Spleen (tissue), 11 donors: ENCODE results near the gene COLGALT1. TPM values are rescaled to one million over a fixed set of nuclear protein-coding genes. Genes with fewer than 3 reads are reported as not detected.

Source experiments
- DNase-seq: peaks from one replicate; pipeline ENCODE4 v3.0.0-alpha.2; 2020
- H3K27ac ChIP-seq, 8 donors: fragments of 200-600 bp; sonication (generic) in 7 of 8; 1 replicate in 4 of 8; 2 replicates in 4 of 8; pipeline versions ENCODE4 v1.5.0 to v1.8.0; 2016 to 2021; ENCODE audit warnings: inconsistent platforms in 4 of 8, mild to moderate bottlenecking in 4 of 8, moderate library complexity in 1 of 8
- H3K27me3 ChIP-seq, 7 donors: fragments of 200-600 bp; sonication (generic) in 6 of 7; replicated peaks in 1 of 7; 1 replicate in 4 of 7; 2 replicates in 3 of 7; pipeline versions ENCODE4 v1.5.0 to v1.8.0; 2016 to 2021; ENCODE audit warnings: inconsistent platforms in 3 of 7, mild to moderate bottlenecking in 1 of 7
- H3K36me3 ChIP-seq, 6 donors: fragments of 200-600 bp; sonication (generic) in 5 of 6; 1 replicate in 4 of 6; 2 replicates in 2 of 6; pipeline versions ENCODE4 v1.5.0 to v1.8.0; 2016 to 2021; ENCODE audit warnings: inconsistent platforms in 2 of 6
- H3K4me1 ChIP-seq, 6 donors: fragments of 200-600 bp; sonication (generic) in 5 of 6; 1 replicate in 3 of 6; 2 replicates in 3 of 6; pipeline versions ENCODE4 v1.5.0 to v1.8.0; 2016 to 2021; ENCODE audit warnings: inconsistent platforms in 3 of 6
- H3K4me3 ChIP-seq, 8 donors: fragments of 200-600 bp; sonication (generic) in 7 of 8; 1 replicate in 4 of 8; 2 replicates in 4 of 8; pipeline versions ENCODE4 v1.5.0 to v1.8.0; 2016 to 2021; ENCODE audit warnings: inconsistent platforms in 4 of 8, mild to moderate bottlenecking in 4 of 8, moderate library complexity in 2 of 8
- H3K9me3 ChIP-seq, 8 donors: fragments of 200-600 bp; sonication (generic) in 7 of 8; 1 replicate in 4 of 8; 2 replicates in 4 of 8; pipeline versions ENCODE4 v1.5.0 to v1.8.0; 2016 to 2021; ENCODE audit warnings: inconsistent platforms in 4 of 8
- POLR2A ChIP-seq, 3 donors: fragments of 450-650 bp; IDR thresholded peaks; one replicate each; pipeline ENCODE4 v1.5.1; 2017; ENCODE audit warnings: antibody characterized with exemption in 3 of 3, mild to moderate bottlenecking in 1 of 3
- POLR2AphosphoS5 ChIP-seq, 3 donors: sonication (generic); formaldehyde crosslinking; IDR thresholded peaks; one replicate each; pipeline ENCODE4 v1.5.1; 2017; ENCODE audit warnings: antibody characterized with exemption in 3 of 3
- WGBS, 5 donors: extraction: QIAGEN DNeasy Blood & Tissue Kit in 3 of 5; methylation state at CpG; one replicate each; pipeline versions ENCODE4 v1.1.5 to v1.1.7; 2013 to 2018; 5-methylcytosine and 5-hydroxymethylcytosine counted together
- intact Hi-C: fragments of 100-400 bp; cut with DNase I; formaldehyde crosslinking; loops from one replicate; pipeline ENCODE4 v1.15.0; 2023; ENCODE audit warnings: low total_unique reads
- polyA plus RNA-seq, 3 donors: library from polyadenylated mRNA; stranded (reverse); fragments of 200-250 nt; gene quantifications; one replicate each; pipeline ENCODE4 v1.2.1, GENCODE V29; 2013
- total RNA-seq, 7 donors: library from RNA; depleted of rRNA in 3 of 7; stranded (reverse); fragments of >200 nt in 3 of 7; fragmentation: NEBNext Ultra II Directional in 4 of 7; extraction: Animal tissue kit (Norgen Biotek cat#: 25700) in 4 of 7; gene quantifications; one replicate each; pipeline versions ENCODE4 v1.1.0 to v1.2.1, GENCODE V29; 2016 to 2021
- TF ChIP-seq, protein P1 (sequence below), 11 experiments: fragments of 200-600 bp in 7 of 11; fragments of 450-650 bp in 4 of 11; sonication (generic) in 4 of 11; IDR thresholded peaks in 8 of 11; conservative IDR thresholded peaks in 3 of 11; 1 replicate in 7 of 11; 2 replicates in 4 of 11; pipeline versions ENCODE4 v1.4.0 to v1.8.0; 2016 to 2021; ENCODE audit warnings: antibody characterized with exemption in 11 of 11, inconsistent platforms in 4 of 11, mild to moderate bottlenecking in 1 of 11
- donor health status: healthy with polysubstance abuse.
- donor health status: DM: no; HTN: no; CAD: no; lungs with moderate emphysema.
- donor health status: DM: no; HTN: no; CAD: no.
- donor health status: Bipolar disorder and iron deficiency.
- donor health status: healthy.
- donor health status: DM: no; HTN: no; CAD: no.
- donor health status: DM: yes; HTN: yes; CAD: no.

Gene COLGALT1
- total and polyA plus RNA-seq, 10 donors: 52.4 to 146 (median 92.0) TPM

GRCh38 chr19:17542042-17542441 is 13.4 kb upstream of the COLGALT1 start:
- peaks cover 0 to 31% (median 0%) of the 10 kb centered on the region in 6 donors for H3K36me3 ChIP-seq
- H3K27ac ChIP-seq: no peak overlapping the region
- TF ChIP-seq POLR2A (IDR thresholded peaks at IDR 0.05) (no peak), POLR2AphosphoS5 (IDR thresholded peaks at IDR 0.05) (peak in 1 of 3 donors; percentile 64)
- TF ChIP-seq, protein P1, sequence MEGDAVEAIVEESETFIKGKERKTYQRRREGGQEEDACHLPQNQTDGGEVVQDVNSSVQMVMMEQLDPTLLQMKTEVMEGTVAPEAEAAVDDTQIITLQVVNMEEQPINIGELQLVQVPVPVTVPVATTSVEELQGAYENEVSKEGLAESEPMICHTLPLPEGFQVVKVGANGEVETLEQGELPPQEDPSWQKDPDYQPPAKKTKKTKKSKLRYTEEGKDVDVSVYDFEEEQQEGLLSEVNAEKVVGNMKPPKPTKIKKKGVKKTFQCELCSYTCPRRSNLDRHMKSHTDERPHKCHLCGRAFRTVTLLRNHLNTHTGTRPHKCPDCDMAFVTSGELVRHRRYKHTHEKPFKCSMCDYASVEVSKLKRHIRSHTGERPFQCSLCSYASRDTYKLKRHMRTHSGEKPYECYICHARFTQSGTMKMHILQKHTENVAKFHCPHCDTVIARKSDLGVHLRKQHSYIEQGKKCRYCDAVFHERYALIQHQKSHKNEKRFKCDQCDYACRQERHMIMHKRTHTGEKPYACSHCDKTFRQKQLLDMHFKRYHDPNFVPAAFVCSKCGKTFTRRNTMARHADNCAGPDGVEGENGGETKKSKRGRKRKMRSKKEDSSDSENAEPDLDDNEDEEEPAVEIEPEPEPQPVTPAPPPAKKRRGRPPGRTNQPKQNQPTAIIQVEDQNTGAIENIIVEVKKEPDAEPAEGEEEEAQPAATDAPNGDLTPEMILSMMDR (IDR thresholded peaks at IDR 0.05 in 8 of 11, conservative IDR thresholded peaks at IDR 0.05 in 3 of 11): no peak
- H3K4me1 ChIP-seq: peaks cover 5 to 42% (median 16%) of the 10 kb centered on the region in 6 donors
- no peaks in the 10 kb centered on the region for H3K9me3 ChIP-seq
- intact Hi-C loops: no loop called here
- WGBS, 5 donors: 83 to 93% (median 86%) methylated on average over 11 to 15 of the region's 15 CpGs
- H3K4me3 ChIP-seq: no peak overlapping the region
- DNase-seq: no peak
- no peaks in the 10 kb centered on the region for H3K27me3 ChIP-seq

DNA sequence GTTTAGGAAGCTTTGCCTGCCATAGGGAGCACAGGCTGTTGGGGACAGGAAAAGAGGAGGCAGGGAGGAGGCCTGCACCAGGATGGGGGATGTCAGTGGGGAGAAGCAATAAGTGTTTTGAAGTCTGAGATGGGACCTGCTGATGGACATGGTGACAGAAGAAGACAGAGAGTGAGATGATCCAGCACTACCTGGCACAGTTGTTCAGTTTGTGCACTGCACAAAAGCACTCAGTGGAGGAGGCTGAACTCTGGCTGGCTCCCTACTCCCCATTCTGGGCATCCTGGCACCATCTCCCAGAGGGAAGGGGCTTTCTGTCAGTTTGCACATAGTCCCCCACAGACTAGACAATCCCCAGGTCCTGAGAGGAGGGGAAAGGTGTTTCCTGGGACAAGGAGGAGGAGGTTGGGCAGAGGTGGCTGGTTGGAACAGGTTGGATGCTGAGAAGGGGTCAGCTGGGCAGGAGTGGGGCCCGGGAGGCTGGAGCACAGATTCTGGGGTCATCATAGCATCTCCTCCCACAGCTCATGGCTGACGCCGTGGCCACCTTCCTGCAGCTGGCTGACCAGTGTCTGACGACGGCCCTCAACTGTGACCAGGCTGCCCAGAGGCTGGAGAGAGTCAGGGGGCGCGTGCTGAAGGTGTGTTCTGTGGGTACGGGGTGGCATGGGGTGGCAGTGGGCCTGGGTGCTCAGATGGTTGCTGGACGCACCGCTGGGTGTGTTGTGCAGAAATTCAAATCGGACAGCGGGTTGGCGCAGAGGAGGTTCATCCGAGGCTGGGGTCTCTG is 12.5 kb upstream of the COLGALT1 start:
- 82 to 90% (median 88%) methylated on average over 12 to 14 of the region's 14 CpGs for WGBS, 5 donors
- intact Hi-C loops: no loop called here
- Histone ChIP-seq H3K27me3 (no peaks in the 10 kb centered on the region), H3K9me3 (no peaks in the 10 kb centered on the region), H3K4me3 (no peak overlapping the region), H3K27ac (no peak overlapping the region), H3K36me3 (peaks cover 0 to 26% (median 0%) of the 10 kb centered on the region in 6 donors), H3K4me1 (peaks cover 5 to 32% (median 14%) of the 10 kb centered on the region in 6 donors)
- no peak for DNase-seq
- peak in 1 of 3 donors; percentile 57 for TF ChIP-seq POLR2AphosphoS5 (IDR thresholded peaks at IDR 0.05)
- TF ChIP-seq POLR2A (IDR thresholded peaks at IDR 0.05): no peak

DNA sequence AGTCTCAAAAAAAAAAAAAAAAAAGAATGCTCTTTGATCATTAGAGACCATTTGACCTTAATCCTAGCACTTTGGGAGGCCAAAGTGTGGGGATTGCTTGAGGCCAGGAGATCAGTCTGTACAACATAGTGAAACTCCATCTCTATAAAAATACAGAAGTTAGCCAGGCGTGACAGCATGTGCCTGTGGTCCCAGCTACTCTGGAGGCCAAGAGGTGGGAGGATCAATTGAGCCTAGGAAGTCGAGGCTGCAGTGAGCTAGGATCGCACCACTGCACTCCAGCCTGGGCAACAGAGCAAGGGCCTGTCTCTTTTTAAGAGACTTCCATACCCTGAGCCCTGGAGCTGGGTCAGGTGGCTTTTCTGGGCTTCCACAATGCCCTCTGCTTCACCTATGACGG is 11.5 kb upstream of the COLGALT1 start:
- 67 to 83% (median 76%) methylated on average over 4 of the region's 4 CpGs for WGBS, 5 donors
- no peak for DNase-seq
- intact Hi-C loops: no loop called here
- no peak for TF ChIP-seq POLR2A (IDR thresholded peaks at IDR 0.05)
- no peak for TF ChIP-seq POLR2AphosphoS5 (IDR thresholded peaks at IDR 0.05)
- TF ChIP-seq, protein P1 (IDR thresholded peaks at IDR 0.05 in 8 of 11, conservative IDR thresholded peaks at IDR 0.05 in 3 of 11): no peak
- Histone ChIP-seq H3K27me3 (no peaks in the 10 kb centered on the region), H3K4me3 (no peak overlapping the region), H3K9me3 (no peaks in the 10 kb centered on the region), H3K27ac (peak overlapping the region in 1 of 8 donors; percentile 10), H3K4me1 (peaks cover 1 to 22% (median 7%) of the 10 kb centered on the region in 6 donors), H3K36me3 (peaks cover 0 to 28% (median 0%) of the 10 kb centered on the region in 6 donors)

DNA sequence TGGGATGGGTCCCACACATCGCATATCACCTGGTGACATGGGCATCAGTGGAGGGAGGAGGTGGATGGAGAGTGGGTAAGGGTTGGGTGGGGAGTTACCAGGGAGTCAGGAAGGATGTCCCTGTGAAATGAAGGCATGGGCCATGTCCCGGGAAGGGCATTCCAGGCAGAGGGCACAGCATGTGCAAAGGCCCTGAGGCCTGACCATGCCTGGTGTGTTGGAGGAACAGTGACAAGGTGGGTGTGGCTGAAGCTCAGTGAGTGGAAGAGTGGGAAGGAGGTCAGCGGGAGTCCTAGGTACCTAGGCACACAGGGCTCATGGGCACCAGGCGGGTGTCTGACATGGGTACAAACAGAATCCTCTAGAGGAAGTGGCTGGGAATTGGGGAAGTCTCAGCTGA is 11.0 kb upstream of the COLGALT1 start:
- TF ChIP-seq POLR2AphosphoS5 (IDR thresholded peaks at IDR 0.05) (no peak), POLR2A (IDR thresholded peaks at IDR 0.05) (no peak)
- TF ChIP-seq, protein P1 (IDR thresholded peaks at IDR 0.05 in 8 of 11, conservative IDR thresholded peaks at IDR 0.05 in 3 of 11): no peak
- DNase-seq: no peak
- intact Hi-C loops: no loop called here
- peak overlapping the region in 1 of 8 donors; percentile 10 for H3K27ac ChIP-seq
- H3K36me3 ChIP-seq: peaks cover 0 to 32% (median 0%) of the 10 kb centered on the region in 6 donors
- 85 to 98% (median 90%) methylated on average over 4 of the region's 4 CpGs for WGBS, 5 donors
- H3K4me1 ChIP-seq: peaks cover 0 to 18% (median 2%) of the 10 kb centered on the region in 6 donors
- H3K27me3 ChIP-seq: no peaks in the 10 kb centered on the region
- H3K9me3 ChIP-seq: no peaks in the 10 kb centered on the region
- no peak overlapping the region for H3K4me3 ChIP-seq
